ENCODE measurements around the gene NACC2.

GRCh38 chr9:136140966-136141365 is 45.9 kb upstream of the NACC2 start:
- TF ChIP-seq CTCF (IDR thresholded peaks at IDR 0.05; ENCODE audit: low read depth, low read length) = no peak
- no peak for TF ChIP-seq EZH2phosphoT487 (IDR thresholded peaks at IDR 0.05; ENCODE audit: low read depth)

Data from OCI-LY3 (cell line).